H1 (cell line): ENCODE data around the gene EGR4. TPM values are rescaled to one million over a fixed set of nuclear protein-coding genes. Genes with fewer than 3 reads are reported as not detected.

ENCODE experiments used
- CTCF ChIA-PET: fragments of 300-600 bp; sonication (Branson Sonifier 250); formaldehyde crosslinking; loops from one replicate; lab custom pipeline; 2021; ENCODE audit not compliant: partially characterized antibody; lab: Charles Lee
- POLR2A ChIA-PET: fragments of 300-600 bp; sonication (Branson Sonifier 250); formaldehyde crosslinking; loops from one replicate; lab custom pipeline; 2021; ENCODE audit warnings: inconsistent platforms; ENCODE audit not compliant: partially characterized antibody; lab: Charles Lee
- DNase-seq, 2 experiments: peaks; one replicate each; pipeline versions ENCODE4 v3.0.0 to v3.0.0-alpha.2; 2010 to 2022; ENCODE audit warnings: low spot score in 2 of 2, low read depth in 1 of 2, mixed read lengths in 1 of 2
- FAIRE-seq: peaks from 2 replicates; lab custom pipeline; 2011; peaks lifted over from hg19 to GRCh38; lab: Jason Lieb, UNC
- H2AFZ ChIP-seq: 2 replicates; pipeline ENCODE4 v1.8.1; 2012; ENCODE audit warnings: low read length, inconsistent platforms
- H2AK5ac ChIP-seq: 2 replicates; pipeline ENCODE4 v1.6.1; 2013; ENCODE audit warnings: low read depth, low read length
- H2BK120ac ChIP-seq: replicated peaks from 2 replicates; pipeline ENCODE3; 2013; ENCODE audit warnings: low read depth, low read length, inconsistent platforms
- H2BK12ac ChIP-seq: 2 replicates; pipeline ENCODE4 v1.6.1; 2013; ENCODE audit warnings: low read depth, low read length
- H2BK15ac ChIP-seq: 2 replicates; pipeline ENCODE4 v1.6.1; 2013; ENCODE audit warnings: low read length
- H2BK20ac ChIP-seq: 2 replicates; pipeline ENCODE4 v1.6.1; 2013; ENCODE audit warnings: low read length
- H2BK5ac ChIP-seq: 2 replicates; pipeline ENCODE4 v1.6.1; 2013; ENCODE audit warnings: low read depth, low read length
- H3K14ac ChIP-seq: 2 replicates; pipeline ENCODE4 v1.6.1; 2013; ENCODE audit warnings: inconsistent platforms; ENCODE audit not compliant: insufficient read length
- H3K18ac ChIP-seq: 2 replicates; pipeline ENCODE4 v1.6.1; 2013; ENCODE audit warnings: low read length; ENCODE audit errors: extremely low read depth
- H3K23ac ChIP-seq: 2 replicates; pipeline ENCODE4 v1.6.1; 2013; ENCODE audit warnings: inconsistent platforms; ENCODE audit not compliant: insufficient read length
- H3K23me2 ChIP-seq: 2 replicates; pipeline ENCODE4 v1.6.1; 2013; ENCODE audit warnings: low read depth, low read length
- H3K27ac ChIP-seq: 2 replicates; pipeline ENCODE4 v1.6.1; 2011; ENCODE audit warnings: low read depth, low read length, inconsistent platforms
- H3K27me3 ChIP-seq, 4 experiments: replicated peaks in 1 of 4; 1 replicate in 1 of 4; 2 replicates in 3 of 4; pipeline versions ENCODE4 v1.6.1 to v1.8.1; 2011 to 2013; ENCODE audit warnings: low read length in 3 of 4, mild to moderate bottlenecking in 3 of 4, inconsistent platforms in 2 of 4, mixed read lengths in 2 of 4, moderate library complexity in 1 of 4; ENCODE audit not compliant: control insufficient read depth in 3 of 4, insufficient read depth in 3 of 4; ENCODE audit errors: extremely low read depth in 1 of 4
- H3K36me3 ChIP-seq, 4 experiments: 2 replicates each; pipeline versions ENCODE4 v1.6.1 to v1.8.1; 2011 to 2013; ENCODE audit warnings: mild to moderate bottlenecking in 4 of 4, low read length in 3 of 4, moderate library complexity in 2 of 4, control low read depth in 1 of 4, inconsistent platforms in 1 of 4; ENCODE audit not compliant: insufficient read depth in 4 of 4, control insufficient read depth in 2 of 4
- H3K4ac ChIP-seq: replicated peaks from 2 replicates; pipeline ENCODE3; 2013; ENCODE audit warnings: low read length, low read depth, mixed read lengths, inconsistent platforms; ENCODE audit not compliant: insufficient read length
- H3K4me1 ChIP-seq, 4 experiments: replicated peaks in 1 of 4; 1 replicate in 1 of 4; 2 replicates in 3 of 4; pipeline versions ENCODE4 v1.6.1 to v1.8.1; 2011 to 2013; ENCODE audit warnings: low read length in 3 of 4, inconsistent platforms in 2 of 4, mixed read lengths in 1 of 4; ENCODE audit not compliant: insufficient read depth in 4 of 4, control insufficient read depth in 3 of 4
- H3K4me2 ChIP-seq, 2 experiments: 2 replicates each; pipeline versions ENCODE4 v1.6.1 to v1.8.1; 2011 to 2013; ENCODE audit warnings: low read depth in 2 of 2, low read length in 2 of 2, control low read depth in 1 of 2, inconsistent platforms in 1 of 2, mild to moderate bottlenecking in 1 of 2; ENCODE audit not compliant: insufficient read depth in 1 of 2
- H3K4me3 ChIP-seq, 4 experiments: fragments of 200-600, 300-600 bp in 1 of 4; sonication (generic), shearing (Covaris generic), sonication (Bioruptor Twin) in 1 of 4; 2 replicates each; pipeline versions ENCODE4 v1.5.1 to v1.8.1; 2011 to 2016; ENCODE audit warnings: low read length in 4 of 4, low read depth in 3 of 4, control low read depth in 2 of 4, inconsistent platforms in 2 of 4, mild to moderate bottlenecking in 2 of 4, mixed read lengths in 1 of 4, moderate library complexity in 1 of 4; ENCODE audit not compliant: insufficient read depth in 2 of 4; ENCODE audit errors: extremely low read depth in 1 of 4
- H3K56ac ChIP-seq: replicated peaks from 2 replicates; pipeline ENCODE3; 2013; ENCODE audit warnings: low read depth, mild to moderate bottlenecking, mixed read lengths, low read length, inconsistent platforms; ENCODE audit not compliant: insufficient read length
- H3K79me1 ChIP-seq: 2 replicates; pipeline ENCODE4 v1.6.1; 2013; ENCODE audit warnings: low read depth, low read length, control low read depth
- H3K79me2 ChIP-seq, 2 experiments: 2 replicates each; pipeline versions ENCODE4 v1.6.1 to v1.8.1; 2012 to 2013; ENCODE audit warnings: low read length in 2 of 2, mild to moderate bottlenecking in 2 of 2, inconsistent platforms in 1 of 2; ENCODE audit not compliant: insufficient read depth in 2 of 2, control insufficient read depth in 1 of 2
- H3K9ac ChIP-seq, 4 experiments: replicated peaks in 1 of 4; 1 replicate in 1 of 4; 2 replicates in 3 of 4; pipeline versions ENCODE4 v1.6.1 to v1.8.1; 2011 to 2013; ENCODE audit warnings: low read depth in 3 of 4, low read length in 3 of 4, control low read depth in 2 of 4, mild to moderate bottlenecking in 2 of 4, moderate library complexity in 2 of 4, inconsistent platforms in 1 of 4; ENCODE audit errors: extremely low read depth in 1 of 4
- H3K9me3 ChIP-seq, 2 experiments: 2 replicates each; pipeline versions ENCODE4 v1.6.1 to v1.8.1; 2012 to 2013; ENCODE audit warnings: mild to moderate bottlenecking in 2 of 2, moderate library complexity in 2 of 2, control low read depth in 1 of 2, inconsistent platforms in 1 of 2, low read depth in 1 of 2, low read length in 1 of 2, mixed read lengths in 1 of 2; ENCODE audit not compliant: insufficient read depth in 2 of 2
- H4K20me1 ChIP-seq, 2 experiments: replicated peaks in 1 of 2; 2 replicates each; pipeline versions ENCODE3 to v1.8.1; 2011 to 2013; ENCODE audit warnings: inconsistent platforms in 2 of 2, low read length in 2 of 2, mild to moderate bottlenecking in 1 of 2; ENCODE audit not compliant: insufficient read depth in 2 of 2, control insufficient read depth in 1 of 2
- H4K5ac ChIP-seq: 2 replicates; pipeline ENCODE4 v1.6.1; 2013; ENCODE audit warnings: low read length, low read depth, mixed read lengths, inconsistent platforms; ENCODE audit not compliant: insufficient read length
- H4K8ac ChIP-seq: 2 replicates; pipeline ENCODE4 v1.8.0; 2013; ENCODE audit warnings: mild to moderate bottlenecking, moderate library complexity, low read length, inconsistent platforms; ENCODE audit not compliant: insufficient read depth; ENCODE audit errors: extremely low read depth
- H4K91ac ChIP-seq: replicated peaks from 2 replicates; pipeline ENCODE3; 2013; ENCODE audit warnings: low read length, mixed read lengths, inconsistent platforms; ENCODE audit not compliant: insufficient read length
- CBX8 ChIP-seq: fragments of 300-800, 300-1000 bp; sonication (generic); IDR thresholded peaks from 2 replicates; pipeline ENCODE4 v1.7.1; 2016; ENCODE audit warnings: low read depth, low read length, borderline replicate concordance
- CHD2 ChIP-seq: IDR thresholded peaks from 2 replicates; pipeline ENCODE4 v1.6.1; 2012; ENCODE audit warnings: low read length, improper control_type of control experiment
- HDAC2 ChIP-seq, 2 experiments: fragments of 300-600 bp in 1 of 2; sonication (generic) in 1 of 2; IDR thresholded peaks; 2 replicates each; pipeline ENCODE4 v1.6.1; 2011 to 2012; ENCODE audit warnings: low read depth in 2 of 2, low read length in 2 of 2, mild to moderate bottlenecking in 2 of 2, moderate library complexity in 2 of 2, borderline replicate concordance in 1 of 2, inconsistent platforms in 1 of 2
- TAF7 ChIP-seq: optimal IDR thresholded peaks from 2 replicates; pipeline ENCODE3; 2011; ENCODE audit warnings: low read depth, mild to moderate bottlenecking, inconsistent platforms, low read length, moderate library complexity, borderline replicate concordance
- WGBS, 2 experiments: shearing (Covaris generic) in 1 of 2; methylation state at CpG; one replicate each; pipeline versions ENCODE4 v1.1.6 to v1.1.7; 2013 to 2015; ENCODE audit warnings: low lambda C conversion rate in 2 of 2, mixed read lengths in 2 of 2, inconsistent platforms in 1 of 2, low coverage in 1 of 2, missing lambda C conversion rate in 1 of 2; ENCODE audit not compliant: insufficient replicate concordance in 2 of 2, insufficient coverage in 1 of 2, insufficient read length in 1 of 2; ENCODE audit errors: extremely low coverage in 1 of 2, missing lambda C conversion rate in 1 of 2; 5-methylcytosine and 5-hydroxymethylcytosine counted together
- polyA plus RNA-seq, 7 experiments: library from polyadenylated mRNA; depleted of rRNA in 3 of 7; stranded (reverse) in 5 of 7; unstranded in 2 of 7; fragments of >200 nt in 5 of 7; fragments of 200-250 nt in 2 of 7; gene quantifications; 1 replicate in 5 of 7; 2 replicates in 1 of 7; 4 replicates in 1 of 7; pipeline versions ENCODE4 v1.2.1 to v1.2.3, GENCODE V29; 2011 to 2013; ENCODE audit warnings: missing spikeins in 2 of 7, mixed read lengths in 2 of 7
- total RNA-seq: library from RNA; stranded (reverse); fragmentation: NEBNext Ultra II Directional; extraction: Animal tissue kit (Norgen Biotek cat#: 25700); gene quantifications from 2 replicates; pipeline ENCODE4 v1.2.1, GENCODE V29; 2021
- TF ChIP-seq, protein P1 (sequence below): IDR thresholded peaks from 2 replicates; pipeline ENCODE4 v1.6.1; 2012; ENCODE audit warnings: low read length, inconsistent platforms
- TF ChIP-seq, protein P2 (sequence below), 3 experiments: IDR thresholded peaks; 1 replicate in 2 of 3; 2 replicates in 1 of 3; pipeline versions ENCODE4 v1.5.1 to v1.6.1; 2011; ENCODE audit warnings: low read length in 3 of 3, mild to moderate bottlenecking in 3 of 3, inconsistent platforms in 2 of 3, low read depth in 1 of 3, moderate library complexity in 1 of 3; ENCODE audit not compliant: insufficient read depth in 1 of 3; ENCODE audit errors: control extremely low read depth in 1 of 3
- TF ChIP-seq, protein P3 (sequence below): IDR thresholded peaks from 2 replicates; pipeline ENCODE4 v1.6.1; 2011; ENCODE audit warnings: low read length, improper control_type of control experiment

EGR4 gene
- total and polyA plus RNA-seq, 2 of the 8 experiments (the other 6 are each of a cell fraction or from before 2014, with no cell fraction given), result 0.20 TPM; not detected in 1

DNA sequence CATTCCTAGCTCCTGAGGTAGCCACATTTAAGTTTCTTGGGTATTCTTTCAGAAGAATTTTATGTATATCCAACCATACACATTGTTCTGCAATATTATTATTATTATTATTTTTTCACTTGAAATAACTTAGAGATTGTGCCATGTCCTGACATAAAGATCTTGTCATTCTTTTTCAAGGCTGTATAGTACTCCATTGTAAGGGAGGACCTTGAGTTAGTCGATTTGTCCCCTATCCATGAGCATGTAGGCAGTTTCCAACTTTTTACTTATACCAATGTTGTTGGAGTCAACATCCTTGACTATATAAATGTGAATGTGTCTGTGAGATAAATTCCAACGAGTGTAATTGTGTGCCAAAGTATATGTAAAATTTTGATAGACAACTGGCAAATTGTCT lies 891 bp upstream of the EGR4 start:
- peak overlapping the region in 1 of 4 experiments; percentile 68; a peak in 2 of 8 replicates for H3K4me3 ChIP-seq
- CTCF ChIA-PET, result interaction anchor here (0.7 to 6.5 kb wide), 3 partner anchors 8 to 18 kb away, joined by 3 to 122 read pairs (median 3); no protein-coding TSS in a partner anchor
- H4K91ac ChIP-seq, result no peak overlapping the region
- H2BK12ac ChIP-seq, result no peak overlapping the region
- no peak overlapping the region for H3K56ac ChIP-seq
- no peaks in the 10 kb centered on the region for H3K79me1 ChIP-seq
- no peaks in the 10 kb centered on the region for H3K9me3 ChIP-seq
- H3K4ac ChIP-seq, result no peak overlapping the region
- H3K36me3 ChIP-seq, result no peaks in the 10 kb centered on the region; a peak in 1 of 8 replicates
- peaks cover 28 to 63% (median 55%) of the 10 kb centered on the region in 4 experiments for H3K27me3 ChIP-seq
- H3K14ac ChIP-seq, result no peak overlapping the region
- POLR2A ChIA-PET, result interaction anchor here (1.2 kb wide), 1 partner anchor 60 kb away, joined by 4 read pairs; the partner anchor contains the start of gene CCT7
- H4K8ac ChIP-seq, result no peak overlapping the region
- no peaks in the 10 kb centered on the region for H3K79me2 ChIP-seq
- peaks cover 0 to 11% (median 3%) of the 10 kb centered on the region in 4 experiments; a peak in 4 of 7 replicates for H3K4me1 ChIP-seq
- no peak overlapping the region for H2BK20ac ChIP-seq
- no peak overlapping the region for H2BK15ac ChIP-seq
- WGBS, 2 experiments, result 84% methylated on average over 2 of the region's 2 CpGs; no CpG with 5 or more reads in 1 of the 2 experiments
- no peak overlapping the region for H3K9ac ChIP-seq
- no peak overlapping the region for H2BK120ac ChIP-seq
- peaks cover 9 to 15% of the 10 kb centered on the region in 2 experiments for H4K20me1 ChIP-seq
- no peak overlapping the region for H4K5ac ChIP-seq
- H3K23me2 ChIP-seq, result peaks cover 12% of the 10 kb centered on the region
- no peak overlapping the region for H3K18ac ChIP-seq
- H3K27ac ChIP-seq, result no peak overlapping the region
- H2BK5ac ChIP-seq, result no peak overlapping the region
- peak overlapping the region; percentile 78 to 90; a peak in 2 of 4 replicates for H3K4me2 ChIP-seq
- no peak overlapping the region for H2AK5ac ChIP-seq
- no peak for FAIRE-seq
- H2AFZ ChIP-seq, result no peak overlapping the region
- H3K23ac ChIP-seq, result no peak overlapping the region
- no peak for DNase-seq
- TF ChIP-seq, protein P1, sequence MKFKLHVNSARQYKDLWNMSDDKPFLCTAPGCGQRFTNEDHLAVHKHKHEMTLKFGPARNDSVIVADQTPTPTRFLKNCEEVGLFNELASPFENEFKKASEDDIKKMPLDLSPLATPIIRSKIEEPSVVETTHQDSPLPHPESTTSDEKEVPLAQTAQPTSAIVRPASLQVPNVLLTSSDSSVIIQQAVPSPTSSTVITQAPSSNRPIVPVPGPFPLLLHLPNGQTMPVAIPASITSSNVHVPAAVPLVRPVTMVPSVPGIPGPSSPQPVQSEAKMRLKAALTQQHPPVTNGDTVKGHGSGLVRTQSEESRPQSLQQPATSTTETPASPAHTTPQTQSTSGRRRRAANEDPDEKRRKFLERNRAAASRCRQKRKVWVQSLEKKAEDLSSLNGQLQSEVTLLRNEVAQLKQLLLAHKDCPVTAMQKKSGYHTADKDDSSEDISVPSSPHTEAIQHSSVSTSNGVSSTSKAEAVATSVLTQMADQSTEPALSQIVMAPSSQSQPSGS, result no peak
- TF ChIP-seq, protein P2, sequence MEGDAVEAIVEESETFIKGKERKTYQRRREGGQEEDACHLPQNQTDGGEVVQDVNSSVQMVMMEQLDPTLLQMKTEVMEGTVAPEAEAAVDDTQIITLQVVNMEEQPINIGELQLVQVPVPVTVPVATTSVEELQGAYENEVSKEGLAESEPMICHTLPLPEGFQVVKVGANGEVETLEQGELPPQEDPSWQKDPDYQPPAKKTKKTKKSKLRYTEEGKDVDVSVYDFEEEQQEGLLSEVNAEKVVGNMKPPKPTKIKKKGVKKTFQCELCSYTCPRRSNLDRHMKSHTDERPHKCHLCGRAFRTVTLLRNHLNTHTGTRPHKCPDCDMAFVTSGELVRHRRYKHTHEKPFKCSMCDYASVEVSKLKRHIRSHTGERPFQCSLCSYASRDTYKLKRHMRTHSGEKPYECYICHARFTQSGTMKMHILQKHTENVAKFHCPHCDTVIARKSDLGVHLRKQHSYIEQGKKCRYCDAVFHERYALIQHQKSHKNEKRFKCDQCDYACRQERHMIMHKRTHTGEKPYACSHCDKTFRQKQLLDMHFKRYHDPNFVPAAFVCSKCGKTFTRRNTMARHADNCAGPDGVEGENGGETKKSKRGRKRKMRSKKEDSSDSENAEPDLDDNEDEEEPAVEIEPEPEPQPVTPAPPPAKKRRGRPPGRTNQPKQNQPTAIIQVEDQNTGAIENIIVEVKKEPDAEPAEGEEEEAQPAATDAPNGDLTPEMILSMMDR (IDR thresholded peaks at IDR 0.05; ENCODE audit: control extremely low read depth in 1 of 3, insufficient read depth in 1 of 3, low read depth in 1 of 3, low read length in 3 of 3), result no peak
- TF ChIP-seq CBX8 (no peak), TAF7 (no peak), HDAC2 (IDR thresholded peaks at IDR 0.05; ENCODE audit: borderline replicate concordance in 1 of 2, low read depth in 2 of 2, low read length in 2 of 2) (no peak), CHD2 (no peak)
- TF ChIP-seq, protein P3, sequence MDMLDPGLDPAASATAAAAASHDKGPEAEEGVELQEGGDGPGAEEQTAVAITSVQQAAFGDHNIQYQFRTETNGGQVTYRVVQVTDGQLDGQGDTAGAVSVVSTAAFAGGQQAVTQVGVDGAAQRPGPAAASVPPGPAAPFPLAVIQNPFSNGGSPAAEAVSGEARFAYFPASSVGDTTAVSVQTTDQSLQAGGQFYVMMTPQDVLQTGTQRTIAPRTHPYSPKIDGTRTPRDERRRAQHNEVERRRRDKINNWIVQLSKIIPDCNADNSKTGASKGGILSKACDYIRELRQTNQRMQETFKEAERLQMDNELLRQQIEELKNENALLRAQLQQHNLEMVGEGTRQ, result no peak
